Mammary epithelial cell (primary cell): ENCODE data around the gene COG8.

ENCODE experiments used
- EZH2 ChIP-seq: IDR thresholded peaks from 2 replicates; pipeline ENCODE4 v1.6.1; 2012; ENCODE audit warnings: low read length, inconsistent platforms, borderline replicate concordance
- TF ChIP-seq, protein P1 (sequence below), 2 donors: IDR thresholded peaks in 1 of 2; conservative IDR thresholded peaks in 1 of 2; 2 replicates each; pipeline ENCODE4 v1.5.1; 2011 to 2012; ENCODE audit warnings: inconsistent platforms in 2 of 2, low read length in 2 of 2, mild to moderate bottlenecking in 2 of 2, control low read depth in 1 of 2, low read depth in 1 of 2; ENCODE audit not compliant: insufficient read depth in 1 of 2; ENCODE audit errors: extremely low read depth in 1 of 2

DNA sequence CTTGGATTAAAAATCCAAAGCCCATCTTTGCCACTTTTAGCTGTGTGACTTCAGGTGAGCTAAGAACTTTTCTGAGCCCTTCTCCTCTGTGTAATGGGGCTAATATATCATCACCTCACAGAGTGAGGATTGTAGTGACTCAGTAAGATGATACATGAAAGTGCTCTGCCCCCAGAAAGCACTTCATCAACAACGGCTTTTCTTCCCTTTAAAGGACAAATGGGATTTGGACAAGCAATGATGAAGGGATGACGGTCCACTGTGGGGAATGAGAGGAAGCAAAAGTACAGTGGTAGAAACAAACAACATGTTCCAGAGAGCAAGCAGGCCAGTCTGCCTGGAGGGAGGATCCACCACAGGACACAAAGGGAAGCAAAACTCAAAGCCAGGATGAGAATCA lies 26.5 kb upstream of the COG8 start:
- TF ChIP-seq, protein P1, sequence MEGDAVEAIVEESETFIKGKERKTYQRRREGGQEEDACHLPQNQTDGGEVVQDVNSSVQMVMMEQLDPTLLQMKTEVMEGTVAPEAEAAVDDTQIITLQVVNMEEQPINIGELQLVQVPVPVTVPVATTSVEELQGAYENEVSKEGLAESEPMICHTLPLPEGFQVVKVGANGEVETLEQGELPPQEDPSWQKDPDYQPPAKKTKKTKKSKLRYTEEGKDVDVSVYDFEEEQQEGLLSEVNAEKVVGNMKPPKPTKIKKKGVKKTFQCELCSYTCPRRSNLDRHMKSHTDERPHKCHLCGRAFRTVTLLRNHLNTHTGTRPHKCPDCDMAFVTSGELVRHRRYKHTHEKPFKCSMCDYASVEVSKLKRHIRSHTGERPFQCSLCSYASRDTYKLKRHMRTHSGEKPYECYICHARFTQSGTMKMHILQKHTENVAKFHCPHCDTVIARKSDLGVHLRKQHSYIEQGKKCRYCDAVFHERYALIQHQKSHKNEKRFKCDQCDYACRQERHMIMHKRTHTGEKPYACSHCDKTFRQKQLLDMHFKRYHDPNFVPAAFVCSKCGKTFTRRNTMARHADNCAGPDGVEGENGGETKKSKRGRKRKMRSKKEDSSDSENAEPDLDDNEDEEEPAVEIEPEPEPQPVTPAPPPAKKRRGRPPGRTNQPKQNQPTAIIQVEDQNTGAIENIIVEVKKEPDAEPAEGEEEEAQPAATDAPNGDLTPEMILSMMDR (conservative IDR thresholded peaks at IDR 0.05 in 1 of 2, IDR thresholded peaks at IDR 0.05 in 1 of 2; ENCODE audit: extremely low read depth in 1 of 2, insufficient read depth in 1 of 2, low read depth in 1 of 2, low read length in 2 of 2) = no peak
- TF ChIP-seq EZH2 = no peak
